GM21360 (cell line): ENCODE measurements around the gene PCYT1B.
A peak's percentile ranks its signal among the peaks of the same experiment; 100 is the strongest.

Experiments
- ATAC-seq: cut with Tn5 transposase; IDR thresholded peaks from one replicate; pipeline ENCODE4 v1.9.1; 2021; ENCODE audit warnings: mild to moderate bottlenecking, moderate library complexity; ENCODE audit not compliant: unreplicated experiment

The PCYT1B gene

DNA sequence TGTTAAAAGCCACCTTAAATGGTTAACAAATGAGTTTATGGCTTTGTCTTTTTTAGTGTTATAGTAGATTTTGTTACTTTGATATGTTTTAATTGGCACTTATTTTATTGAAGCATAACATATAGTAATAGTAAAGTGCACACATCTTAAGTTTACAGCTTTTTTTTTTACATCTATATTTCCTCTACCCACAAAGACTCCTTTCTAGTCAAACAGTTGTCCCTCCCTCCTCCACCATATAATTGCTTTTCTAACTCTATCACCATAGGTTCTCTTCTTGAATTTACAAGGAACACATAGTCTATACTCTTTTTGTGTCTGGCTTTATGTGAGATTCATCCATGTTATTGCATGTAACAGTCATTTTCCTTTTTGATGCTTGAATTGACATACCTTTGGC is 110.6 kb downstream of the PCYT1B start:
- no peak for ATAC-seq

DNA sequence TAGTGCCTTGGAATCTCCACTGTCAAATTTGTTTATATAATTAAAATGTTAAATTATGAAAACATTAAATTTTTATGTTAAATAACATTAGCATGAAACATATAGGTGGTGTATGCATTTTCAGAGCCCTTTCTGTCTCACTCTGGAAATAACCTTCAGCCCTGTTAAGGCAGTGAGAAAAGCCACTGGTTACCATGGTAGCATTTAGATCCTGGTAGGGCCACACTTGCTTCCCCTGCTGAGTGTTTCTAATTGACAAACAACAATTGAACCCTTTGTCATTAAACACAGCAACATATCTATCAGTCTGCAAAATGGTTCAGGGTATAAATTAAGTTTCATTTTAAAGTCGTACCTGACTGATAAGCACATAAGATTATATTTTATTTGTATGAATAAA is 118.5 kb downstream of the PCYT1B start:
- no peak for ATAC-seq

DNA sequence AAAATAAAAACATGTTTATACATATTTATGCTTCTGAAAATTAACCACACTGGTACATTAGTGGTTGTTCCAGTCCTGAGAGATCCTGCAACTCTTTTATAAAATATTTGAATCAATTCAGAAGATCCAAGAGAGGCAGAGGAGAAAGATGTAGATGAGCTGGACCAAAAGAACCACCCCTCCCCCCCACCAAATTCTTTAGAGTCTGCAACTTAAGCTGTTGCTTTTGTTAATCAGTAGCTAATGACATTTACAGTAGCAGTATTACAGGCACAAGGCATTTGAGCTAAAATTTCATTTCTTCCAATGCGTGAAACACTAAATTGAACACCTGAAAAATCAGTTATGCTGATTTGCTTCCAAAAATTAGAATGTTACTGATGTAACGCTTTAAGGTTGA is 120.5 kb downstream of the PCYT1B start:
- no peak for ATAC-seq

GRCh38 chrX:24525455-24525854 is 121.7 kb downstream of the PCYT1B start:
- no peak for ATAC-seq

GRCh38 chrX:24520472-24520871 is 126.7 kb downstream of the PCYT1B start:
- no peak for ATAC-seq

DNA sequence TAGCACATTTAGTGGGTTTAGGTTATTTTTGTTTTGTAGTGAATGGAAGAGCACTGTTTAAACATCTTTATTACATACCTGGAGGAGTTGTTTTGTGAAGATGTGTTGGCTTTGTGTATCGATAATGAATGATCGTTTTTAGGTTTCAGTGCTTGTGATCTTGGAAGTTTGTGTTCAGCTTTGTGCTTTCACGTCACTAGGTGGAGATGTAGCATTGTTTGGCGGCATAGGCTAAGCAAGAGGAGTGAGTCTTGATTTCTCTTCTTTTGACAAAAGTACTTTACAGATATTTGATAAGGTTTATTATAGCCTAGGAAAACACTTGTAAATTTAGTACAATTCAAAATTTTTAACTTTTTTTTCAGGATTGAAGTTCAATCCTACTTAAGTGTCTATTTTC is 131.7 kb downstream of the PCYT1B start:
- no peak for ATAC-seq

GRCh38 chrX:24513416-24513815 is 133.7 kb downstream of the PCYT1B start:
- peak; percentile 99 for ATAC-seq

DNA sequence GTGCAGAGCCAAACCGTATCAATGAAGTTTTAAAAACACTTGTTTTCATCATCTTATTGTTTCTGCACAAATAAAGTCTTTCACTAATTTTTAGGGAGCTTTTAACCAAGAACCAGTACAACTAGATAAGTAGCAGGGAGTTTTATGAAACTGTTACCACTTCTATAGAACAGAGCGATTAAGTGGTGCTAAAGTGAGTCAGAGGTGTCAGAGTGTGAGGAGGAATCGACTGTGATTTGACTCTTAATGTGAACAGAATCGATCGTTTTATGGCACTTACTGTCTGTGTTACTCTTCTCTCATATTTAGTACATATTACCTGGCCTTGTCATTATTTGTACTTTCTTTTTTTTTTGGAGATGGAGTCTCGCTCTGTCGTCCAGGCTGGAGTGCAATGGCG is 138.8 kb downstream of the PCYT1B start:
- no peak for ATAC-seq
